Umbilical cord (tissue), 2 donors: ENCODE results near the gene STX16. TPM values are rescaled to one million over a fixed set of nuclear protein-coding genes. Genes with fewer than 3 reads are reported as not detected.
"Not testable (repeated sequence)": the region's sequence is repeated elsewhere in the genome, so short reads cannot be mapped to it uniquely, and the experiment has no call there.

ENCODE experiments used
- DNase-seq: peaks from one replicate; pipeline ENCODE4 v3.0.0-alpha.2; 2015; ENCODE audit warnings: low spot score
- total RNA-seq: library from RNA; depleted of rRNA; stranded (reverse); fragments of >200 nt; gene quantifications from one replicate; pipeline ENCODE4 v1.2.3, GENCODE V29; 2014; ENCODE audit warnings: low replicate concordance; ENCODE audit not compliant: insufficient read depth

Gene STX16
- total RNA-seq, 1 donor from 2014 or later: 24.1 TPM

DNA sequence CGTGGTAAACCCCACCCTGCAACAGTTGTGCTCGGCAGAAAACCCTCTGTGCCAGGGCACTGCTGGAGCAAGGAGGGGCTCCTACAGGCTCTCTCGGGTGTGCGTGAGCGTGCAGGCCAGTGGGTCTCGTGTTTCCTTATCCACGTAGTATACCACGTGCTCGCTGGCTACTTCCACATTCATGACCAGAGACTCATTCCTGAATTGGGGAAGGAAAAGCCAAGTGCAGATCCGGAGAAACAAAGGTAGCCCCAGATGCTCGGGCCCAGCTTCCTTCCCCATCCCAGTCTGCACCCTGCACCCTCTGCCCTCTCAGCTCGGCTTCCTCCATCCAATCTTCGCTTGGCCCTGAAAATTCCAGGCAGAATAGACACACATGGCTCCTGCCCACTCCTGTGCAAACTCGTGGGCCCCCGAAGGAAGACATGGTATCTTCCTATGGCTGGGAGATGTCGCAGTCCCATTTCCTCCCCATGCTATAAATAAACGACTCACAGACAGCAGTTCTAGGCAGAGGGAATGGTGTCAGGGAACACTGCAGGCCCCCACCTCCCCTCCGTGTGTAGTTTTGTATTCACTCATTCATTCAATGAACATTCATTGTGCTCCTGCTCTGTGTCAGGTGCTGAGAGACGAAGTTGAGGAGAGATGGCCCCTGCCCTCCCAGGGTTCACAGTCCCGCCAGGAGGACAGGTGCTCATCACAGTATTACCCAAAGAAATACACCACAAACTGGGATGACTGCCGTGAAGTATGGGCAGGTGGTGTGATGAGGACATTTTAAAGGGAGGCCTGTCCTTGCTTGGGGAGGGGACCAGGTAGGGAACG lies 71.1 kb downstream of the STX16 start:
- DNase-seq: no peak

- DNase-seq: no peak
Measured at GRCh38 chr20:58722877-58723627, 72.0 kb downstream of the STX16 start.

GRCh38 chr20:58723628-58723984 lies 72.5 kb downstream of the STX16 start:
- no peak for DNase-seq

- not testable (repeated sequence) for DNase-seq
Measured at GRCh38 chr20:58726156-58726555, 75.1 kb downstream of the STX16 start.

Other genes starting within 250 kb of the STX16 start
- gene APCDD1L, start 135.9 kb upstream of the STX16 start, total RNA-seq: 7.7 TPM
- gene NPEPL1, start 41.5 kb downstream of the STX16 start, total RNA-seq: 25.0 TPM
- 4.1 TPM for gene GNAS-AS1, start 199.6 kb downstream of the STX16 start, total RNA-seq
- gene GNAS, start 201.4 kb downstream of the STX16 start, total RNA-seq: 248 TPM